Peyer's patch (tissue), 4 donors: Measurements from ENCODE around the gene PNMA8B.

Experiments
- POLR2A ChIP-seq, 2 donors: fragments of 450-650 bp; IDR thresholded peaks; one replicate each; pipeline ENCODE4 v1.5.1; 2017; ENCODE audit warnings: antibody characterized with exemption in 2 of 2, mild to moderate bottlenecking in 2 of 2, moderate library complexity in 2 of 2
- TF ChIP-seq, protein P1 (sequence below), 6 experiments: fragments of 450-650 bp in 4 of 6; fragments of 200-600 bp in 2 of 6; sonication (generic) in 1 of 6; IDR thresholded peaks; one replicate each; pipeline ENCODE4 v1.5.1; 2017 to 2019; ENCODE audit warnings: antibody characterized with exemption in 6 of 6, mild to moderate bottlenecking in 3 of 6, moderate library complexity in 1 of 6

DNA sequence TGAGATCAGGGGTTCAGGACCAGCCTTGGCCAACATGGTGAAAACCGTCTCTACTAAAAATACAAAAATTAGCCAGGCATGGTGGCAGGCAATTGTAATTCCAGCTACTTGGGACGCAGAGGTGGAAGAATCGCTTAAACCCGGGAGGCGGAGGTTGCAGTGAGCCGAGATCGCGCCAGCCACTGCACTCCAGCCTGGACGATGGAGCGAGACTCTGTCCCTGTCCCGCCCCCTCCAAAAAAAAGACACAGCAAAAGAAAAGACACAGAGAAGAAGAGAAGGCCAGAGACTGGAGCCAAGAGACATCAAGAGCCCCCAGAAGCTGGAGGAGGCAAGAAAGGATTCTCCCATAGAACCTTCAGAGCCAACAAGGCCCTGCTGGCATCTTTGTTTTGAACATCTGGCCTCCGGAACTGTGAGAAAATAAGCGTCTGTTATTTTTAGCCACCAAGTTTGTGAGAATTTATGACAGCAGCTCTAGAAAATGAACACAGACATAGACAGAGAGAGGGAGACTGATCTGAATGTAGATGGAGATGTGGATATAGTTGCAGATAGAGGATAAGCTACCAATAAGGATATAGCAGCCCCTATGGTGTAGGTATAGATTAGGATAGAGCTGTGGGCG lies 25.7 kb upstream of the PNMA8B start:
- TF ChIP-seq POLR2A (IDR thresholded peaks at IDR 0.05), result no peak
- TF ChIP-seq, protein P1, sequence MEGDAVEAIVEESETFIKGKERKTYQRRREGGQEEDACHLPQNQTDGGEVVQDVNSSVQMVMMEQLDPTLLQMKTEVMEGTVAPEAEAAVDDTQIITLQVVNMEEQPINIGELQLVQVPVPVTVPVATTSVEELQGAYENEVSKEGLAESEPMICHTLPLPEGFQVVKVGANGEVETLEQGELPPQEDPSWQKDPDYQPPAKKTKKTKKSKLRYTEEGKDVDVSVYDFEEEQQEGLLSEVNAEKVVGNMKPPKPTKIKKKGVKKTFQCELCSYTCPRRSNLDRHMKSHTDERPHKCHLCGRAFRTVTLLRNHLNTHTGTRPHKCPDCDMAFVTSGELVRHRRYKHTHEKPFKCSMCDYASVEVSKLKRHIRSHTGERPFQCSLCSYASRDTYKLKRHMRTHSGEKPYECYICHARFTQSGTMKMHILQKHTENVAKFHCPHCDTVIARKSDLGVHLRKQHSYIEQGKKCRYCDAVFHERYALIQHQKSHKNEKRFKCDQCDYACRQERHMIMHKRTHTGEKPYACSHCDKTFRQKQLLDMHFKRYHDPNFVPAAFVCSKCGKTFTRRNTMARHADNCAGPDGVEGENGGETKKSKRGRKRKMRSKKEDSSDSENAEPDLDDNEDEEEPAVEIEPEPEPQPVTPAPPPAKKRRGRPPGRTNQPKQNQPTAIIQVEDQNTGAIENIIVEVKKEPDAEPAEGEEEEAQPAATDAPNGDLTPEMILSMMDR (IDR thresholded peaks at IDR 0.05), result no peak
